HG03045 (cell line): ENCODE results near the gene SOHLH1.

ENCODE experiments used
- ATAC-seq: cut with Tn5 transposase; IDR thresholded peaks from one replicate; pipeline ENCODE4 v1.9.1; 2021; ENCODE audit warnings: mild to moderate bottlenecking, moderate library complexity; ENCODE audit not compliant: unreplicated experiment

SOHLH1 gene

GRCh38 chr9:135705376-135705775 lies 6.1 kb upstream of the SOHLH1 start:
- no peak for ATAC-seq

- ATAC-seq: no peak
Measured at GRCh38 chr9:135704483-135704882, 5.2 kb upstream of the SOHLH1 start.

- no peak for ATAC-seq
Measured at GRCh38 chr9:135703726-135704125, 4.4 kb upstream of the SOHLH1 start.

GRCh38 chr9:135701959-135702721 lies 2.9 kb upstream of the SOHLH1 start, which contains the start of gene KCNT1:
Gene KCNT1, plus strand, starts transcription at chr9:135702185. Its CDS starts 74 bp downstream, at chr9:135702259.
- ATAC-seq: no peak

GRCh38 chr9:135701067-135701958 lies 2.0 kb upstream of the SOHLH1 start:
- ATAC-seq: no peak

GRCh38 chr9:135700525-135700924 lies 1.2 kb upstream of the SOHLH1 start:
- no peak for ATAC-seq

- ATAC-seq: no peak
Measured at GRCh38 chr9:135698767-135699166, 514 bp downstream of the SOHLH1 start.

GRCh38 chr9:135698236-135698635 lies 1.0 kb downstream of the SOHLH1 start:
- ATAC-seq: no peak

- no peak for ATAC-seq
Measured at GRCh38 chr9:135697226-135697625, 2.1 kb downstream of the SOHLH1 start.

GRCh38 chr9:135696446-135696845 lies 2.8 kb downstream of the SOHLH1 start:
- no peak for ATAC-seq

- ATAC-seq: no peak
Measured at GRCh38 chr9:135695642-135696041, 3.6 kb downstream of the SOHLH1 start.

- no peak for ATAC-seq
Measured at GRCh38 chr9:135695036-135695435, 4.2 kb downstream of the SOHLH1 start.

- no peak for ATAC-seq
Measured at GRCh38 chr9:135694414-135694813, 4.9 kb downstream of the SOHLH1 start.

- ATAC-seq: no peak
Measured at GRCh38 chr9:135693771-135694170, 5.5 kb downstream of the SOHLH1 start.

GRCh38 chr9:135693265-135693664 lies 6.0 kb downstream of the SOHLH1 start:
- ATAC-seq: no peak

GRCh38 chr9:135692410-135692809 lies 6.9 kb downstream of the SOHLH1 start:
- no peak for ATAC-seq

GRCh38 chr9:135690836-135691570 lies 8.3 kb downstream of the SOHLH1 start:
- no peak for ATAC-seq

GRCh38 chr9:135689011-135689410 lies 10.3 kb downstream of the SOHLH1 start:
- ATAC-seq: no peak

GRCh38 chr9:135687216-135687615 lies 12.1 kb downstream of the SOHLH1 start:
- ATAC-seq: no peak

GRCh38 chr9:135684691-135685090 lies 14.6 kb downstream of the SOHLH1 start:
- ATAC-seq: no peak

- ATAC-seq: no peak
Measured at GRCh38 chr9:135683401-135684034, 15.8 kb downstream of the SOHLH1 start.
